ENCODE results near the gene CCDC50.

- TF ChIP-seq EZH2phosphoT487 (IDR thresholded peaks at IDR 0.05; ENCODE audit: borderline replicate concordance, low read depth, low read length) (no peak), CTCF (conservative IDR thresholded peaks at IDR 0.05; ENCODE audit: low read length) (peak; percentile 70)
Measured at GRCh38 chr3:191388823-191389222, 59.6 kb downstream of the CCDC50 start.
